ENCODE results near the gene CCDC158. TPM values are rescaled to one million over a fixed set of nuclear protein-coding genes. Genes with fewer than 3 reads are reported as not detected.

CCDC158 gene
- total and polyA plus RNA-seq, 4 donors = 0.99 to 2.9 (median 1.3) TPM

- peak overlapping the region; percentile 76 for H3K4me3 ChIP-seq (ENCODE audit: low read depth, low read length)
- DNase-seq (ENCODE audit: low read depth in 4 of 6, low spot score in 6 of 6) = peak in 4 of 6 donors; percentile 5 to 46 (median 14)
- no peaks in the 10 kb centered on the region for H3K9me3 ChIP-seq (ENCODE audit: control insufficient read depth, insufficient read depth, low read length)
- H3K27ac ChIP-seq (ENCODE audit: low read depth, low read length) = no peak overlapping the region
- 6% methylated on average over 28 of the region's 37 CpGs for WGBS (ENCODE audit: insufficient coverage)
- peaks cover 24% of the 10 kb centered on the region for H3K4me1 ChIP-seq (ENCODE audit: control insufficient read depth, insufficient read depth, low read length)
- H3K27me3 ChIP-seq (ENCODE audit: control insufficient read depth, insufficient read depth, low read length) = peaks cover 12% of the 10 kb centered on the region
- H3K36me3 ChIP-seq (ENCODE audit: control insufficient read depth, insufficient read depth, low read length) = no peaks in the 10 kb centered on the region
These were observed 113.9 kb downstream of the CCDC158 start for GRCh38 chr4:76306882-76307659.

GRCh38 chr4:76305971-76306881, 114.7 kb downstream of the CCDC158 start, which contains the start of gene STBD1:
STBD1 (plus strand) TSS chr4:76306733; CDS start chr4:76306770, 37 bp downstream.
- WGBS (ENCODE audit: insufficient coverage) = under 1% methylated on average over 84 of the region's 85 CpGs
- H3K4me3 ChIP-seq (ENCODE audit: low read depth, low read length) = peak within 1 kb of the TSS; percentile 76
- H3K27me3 ChIP-seq (ENCODE audit: control insufficient read depth, insufficient read depth, low read length) = peaks cover 12% of the 10 kb centered on the region
- H3K9me3 ChIP-seq (ENCODE audit: control insufficient read depth, insufficient read depth, low read length) = no peaks in the 10 kb centered on the region
- H3K27ac ChIP-seq (ENCODE audit: low read depth, low read length) = no peak within 1 kb of the TSS
- DNase-seq (ENCODE audit: low read depth in 4 of 6, low spot score in 6 of 6) = peak; percentile 12 to 70 (median 28)
- H3K4me1 ChIP-seq (ENCODE audit: control insufficient read depth, insufficient read depth, low read length) = peaks cover 24% of the 10 kb centered on the region
- H3K36me3 ChIP-seq (ENCODE audit: control insufficient read depth, insufficient read depth, low read length) = no peaks in the 10 kb centered on the region

DNA sequence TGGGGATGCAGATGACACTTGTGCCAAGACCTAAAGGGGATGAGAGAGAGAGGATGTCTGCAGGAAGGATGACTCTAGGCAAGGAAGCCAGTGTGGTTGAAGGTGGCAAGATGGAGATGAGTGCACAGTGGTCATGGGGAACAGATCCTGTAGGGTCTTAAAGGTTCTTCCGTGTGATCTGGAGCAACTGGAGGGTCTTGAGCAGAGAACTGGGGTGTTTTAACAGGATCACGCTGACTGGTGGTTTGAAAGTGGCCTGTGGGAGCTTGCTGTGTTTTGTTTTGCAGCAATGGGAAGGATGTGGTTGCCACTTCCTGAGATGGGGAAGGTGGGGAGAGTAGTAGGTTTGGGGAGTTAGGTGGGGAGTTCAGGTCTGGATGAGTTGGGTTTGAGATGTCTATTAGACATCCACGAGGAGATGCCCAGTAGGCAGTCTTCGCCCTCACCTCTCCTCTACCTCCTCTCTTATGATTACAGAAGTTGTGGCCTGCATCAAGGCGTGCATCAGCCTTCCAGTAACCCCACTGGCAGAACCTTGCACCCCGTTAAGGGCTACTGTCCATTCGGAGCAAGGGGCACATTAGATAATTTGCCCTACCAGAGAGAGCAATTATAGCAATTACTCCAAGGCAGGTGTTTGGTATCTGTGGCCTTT, 115.8 kb downstream of the CCDC158 start:
- peaks cover 24% of the 10 kb centered on the region for H3K4me1 ChIP-seq (ENCODE audit: control insufficient read depth, insufficient read depth, low read length)
- H3K27me3 ChIP-seq (ENCODE audit: control insufficient read depth, insufficient read depth, low read length) = peaks cover 12% of the 10 kb centered on the region
- H3K27ac ChIP-seq (ENCODE audit: low read depth, low read length) = no peak overlapping the region
- H3K9me3 ChIP-seq (ENCODE audit: control insufficient read depth, insufficient read depth, low read length) = no peaks in the 10 kb centered on the region
- peak overlapping the region; percentile 76 for H3K4me3 ChIP-seq (ENCODE audit: low read depth, low read length)
- H3K36me3 ChIP-seq (ENCODE audit: control insufficient read depth, insufficient read depth, low read length) = no peaks in the 10 kb centered on the region
- no peak for DNase-seq (ENCODE audit: low read depth in 4 of 6, low spot score in 6 of 6)
- WGBS (ENCODE audit: insufficient coverage) = 85% methylated on average over 4 of the region's 7 CpGs

DNA sequence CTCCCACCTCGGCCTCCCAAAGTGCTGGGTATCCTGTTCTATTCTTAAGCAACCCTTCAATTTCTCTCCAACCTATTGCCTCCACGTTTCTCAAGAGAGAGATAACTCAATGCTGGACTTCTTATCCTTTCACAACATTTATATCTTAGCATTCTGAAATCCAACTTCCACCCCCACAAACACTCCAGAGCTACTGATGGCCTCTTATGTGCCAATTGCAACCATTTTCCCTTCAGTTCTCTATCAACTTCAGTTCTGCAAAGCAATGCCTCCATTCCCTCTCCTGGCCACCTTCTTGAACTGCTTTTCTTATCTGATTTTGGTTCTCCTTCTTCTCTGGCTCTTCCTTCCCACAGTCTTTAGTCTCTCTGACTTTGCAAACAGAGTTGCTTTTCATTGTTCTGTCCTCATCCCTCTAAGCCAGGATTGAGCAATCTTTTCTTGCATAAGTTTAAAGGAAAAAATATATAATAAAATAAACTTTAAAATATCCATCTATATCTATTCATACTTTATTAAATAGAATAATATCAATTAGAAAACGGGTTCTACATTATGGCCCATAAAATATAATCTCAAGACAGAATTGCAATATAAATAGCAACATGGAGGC, 118.0 kb downstream of the CCDC158 start:
- peaks cover 4% of the 10 kb centered on the region for H3K9me3 ChIP-seq (ENCODE audit: control insufficient read depth, insufficient read depth, low read length)
- no peak for DNase-seq (ENCODE audit: low read depth in 4 of 6, low spot score in 6 of 6)
- WGBS (ENCODE audit: insufficient coverage) = 76% methylated on average over 2 of the region's 3 CpGs
- peaks cover 12% of the 10 kb centered on the region for H3K27me3 ChIP-seq (ENCODE audit: control insufficient read depth, insufficient read depth, low read length)
- no peak overlapping the region for H3K4me3 ChIP-seq (ENCODE audit: low read depth, low read length)
- peaks cover 20% of the 10 kb centered on the region for H3K4me1 ChIP-seq (ENCODE audit: control insufficient read depth, insufficient read depth, low read length)
- no peaks in the 10 kb centered on the region for H3K36me3 ChIP-seq (ENCODE audit: control insufficient read depth, insufficient read depth, low read length)
- H3K27ac ChIP-seq (ENCODE audit: low read depth, low read length) = no peak overlapping the region

- peaks cover 6% of the 10 kb centered on the region for H3K9me3 ChIP-seq (ENCODE audit: control insufficient read depth, insufficient read depth, low read length)
- H3K27ac ChIP-seq (ENCODE audit: low read depth, low read length) = no peak overlapping the region
- H3K27me3 ChIP-seq (ENCODE audit: control insufficient read depth, insufficient read depth, low read length) = peaks cover 4% of the 10 kb centered on the region
These were observed 119.2 kb downstream of the CCDC158 start for GRCh38 chr4:76301775-76302162.

GRCh38 chr4:76301068-76301774, 119.7 kb downstream of the CCDC158 start:
- no peaks in the 10 kb centered on the region for H3K27me3 ChIP-seq (ENCODE audit: control insufficient read depth, insufficient read depth, low read length)
- WGBS (ENCODE audit: insufficient coverage) = no CpG with 5 or more reads among the region's 4 CpGs
- H3K27ac ChIP-seq (ENCODE audit: low read depth, low read length) = no peak overlapping the region
- H3K4me3 ChIP-seq (ENCODE audit: low read depth, low read length) = no peak overlapping the region
- H3K9me3 ChIP-seq (ENCODE audit: control insufficient read depth, insufficient read depth, low read length) = peaks cover 6% of the 10 kb centered on the region
- H3K36me3 ChIP-seq (ENCODE audit: control insufficient read depth, insufficient read depth, low read length) = no peaks in the 10 kb centered on the region
- DNase-seq (ENCODE audit: low read depth in 4 of 6, low spot score in 6 of 6) = no peak
- H3K4me1 ChIP-seq (ENCODE audit: control insufficient read depth, insufficient read depth, low read length) = peaks cover 4% of the 10 kb centered on the region

More at GRCh38 chr4:76301775-76302162, 119.2 kb downstream of the CCDC158 start:
- H3K36me3 ChIP-seq (ENCODE audit: control insufficient read depth, insufficient read depth, low read length) = no peaks in the 10 kb centered on the region
- no peak for DNase-seq (ENCODE audit: low read depth in 4 of 6, low spot score in 6 of 6)
- no CpG with 5 or more reads among the region's 1 CpG for WGBS (ENCODE audit: insufficient coverage)
- H3K4me3 ChIP-seq (ENCODE audit: low read depth, low read length) = no peak overlapping the region
- peaks cover 10% of the 10 kb centered on the region for H3K4me1 ChIP-seq (ENCODE audit: control insufficient read depth, insufficient read depth, low read length)

- Histone ChIP-seq H3K27ac (ENCODE audit: low read depth, low read length) (no peak overlapping the region), H3K27me3 (ENCODE audit: control insufficient read depth, insufficient read depth, low read length) (no peaks in the 10 kb centered on the region), H3K9me3 (ENCODE audit: control insufficient read depth, insufficient read depth, low read length) (peaks cover 6% of the 10 kb centered on the region), H3K4me3 (ENCODE audit: low read depth, low read length) (no peak overlapping the region), H3K36me3 (ENCODE audit: control insufficient read depth, insufficient read depth, low read length) (no peaks in the 10 kb centered on the region), H3K4me1 (ENCODE audit: control insufficient read depth, insufficient read depth, low read length) (no peaks in the 10 kb centered on the region)
- 95% methylated on average over 4 of the region's 4 CpGs for WGBS (ENCODE audit: insufficient coverage)
- no peak for DNase-seq (ENCODE audit: low read depth in 4 of 6, low spot score in 6 of 6)
These were observed 120.9 kb downstream of the CCDC158 start for GRCh38 chr4:76300012-76300411.

DNA sequence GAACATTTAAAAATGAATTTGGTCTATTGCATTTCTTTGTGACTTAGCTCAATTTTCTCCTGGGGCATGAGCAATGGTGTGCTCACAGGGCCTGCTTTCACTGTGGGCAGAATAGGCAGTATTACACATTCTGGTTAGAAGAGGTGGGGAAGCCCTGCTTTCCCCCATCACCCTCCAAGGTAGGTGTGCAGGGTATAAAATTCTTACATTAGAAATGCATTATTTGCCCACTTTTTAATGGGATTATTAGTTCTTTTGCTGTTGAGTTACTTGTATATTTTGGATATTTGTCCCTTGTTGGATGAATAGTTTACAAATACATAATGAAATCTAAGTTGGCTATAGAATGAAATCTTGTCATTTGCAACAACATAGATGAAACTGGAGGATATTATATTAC, 122.7 kb downstream of the CCDC158 start:
- H3K4me1 ChIP-seq (ENCODE audit: control insufficient read depth, insufficient read depth, low read length) = no peaks in the 10 kb centered on the region
- peaks cover 6% of the 10 kb centered on the region for H3K9me3 ChIP-seq (ENCODE audit: control insufficient read depth, insufficient read depth, low read length)
- DNase-seq (ENCODE audit: low read depth in 4 of 6, low spot score in 6 of 6) = no peak
- no peaks in the 10 kb centered on the region for H3K27me3 ChIP-seq (ENCODE audit: control insufficient read depth, insufficient read depth, low read length)
- H3K36me3 ChIP-seq (ENCODE audit: control insufficient read depth, insufficient read depth, low read length) = no peaks in the 10 kb centered on the region
- no peak overlapping the region for H3K27ac ChIP-seq (ENCODE audit: low read depth, low read length)
- no peak overlapping the region for H3K4me3 ChIP-seq (ENCODE audit: low read depth, low read length)
